Measurements from ENCODE around the gene TNIK.
"Not testable (repeated sequence)": the region's sequence is repeated elsewhere in the genome, so short reads cannot be mapped to it uniquely, and the experiment has no call there.

Gene TNIK

GRCh38 chr3:171133796-171134569 lies 326.2 kb downstream of the TNIK start:
- Mint-ChIP-seq H3K27ac (no peak overlapping the region), H3K36me3 (ENCODE audit: low read depth) (peaks cover 45% of the 10 kb centered on the region), H3K9me3 (no peaks in the 10 kb centered on the region), H3K27me3 (ENCODE audit: low read depth) (no peaks in the 10 kb centered on the region), H3K4me1 (ENCODE audit: low read depth) (peaks cover 6% of the 10 kb centered on the region), H3K4me3 (no peak overlapping the region)
- DNase-seq (ENCODE audit: low spot score): no peak

- DNase-seq (ENCODE audit: low spot score): no peak
- Mint-ChIP-seq H3K4me3 (no peak overlapping the region), H3K27me3 (ENCODE audit: low read depth) (no peaks in the 10 kb centered on the region), H3K27ac (no peak overlapping the region), H3K36me3 (ENCODE audit: low read depth) (peaks cover 48% of the 10 kb centered on the region), H3K9me3 (no peaks in the 10 kb centered on the region), H3K4me1 (ENCODE audit: low read depth) (peaks cover 6% of the 10 kb centered on the region)
Measured at GRCh38 chr3:171133337-171133736, 326.9 kb downstream of the TNIK start.

- H3K36me3 Mint-ChIP-seq (ENCODE audit: low read depth): peaks cover 49% of the 10 kb centered on the region
- H3K9me3 Mint-ChIP-seq: no peaks in the 10 kb centered on the region
- DNase-seq (ENCODE audit: low spot score): no peak
- no peaks in the 10 kb centered on the region for H3K27me3 Mint-ChIP-seq (ENCODE audit: low read depth)
- no peak overlapping the region for H3K27ac Mint-ChIP-seq
- H3K4me1 Mint-ChIP-seq (ENCODE audit: low read depth): peaks cover 6% of the 10 kb centered on the region
- H3K4me3 Mint-ChIP-seq: no peak overlapping the region
Measured at GRCh38 chr3:171132873-171133272, 327.3 kb downstream of the TNIK start.

GRCh38 chr3:171129827-171130226 lies 330.4 kb downstream of the TNIK start:
- H3K4me3 Mint-ChIP-seq: no peak overlapping the region
- H3K9me3 Mint-ChIP-seq: no peaks in the 10 kb centered on the region
- peaks cover 45% of the 10 kb centered on the region for H3K36me3 Mint-ChIP-seq (ENCODE audit: low read depth)
- peaks cover 6% of the 10 kb centered on the region for H3K4me1 Mint-ChIP-seq (ENCODE audit: low read depth)
- no peak for DNase-seq (ENCODE audit: low spot score)
- no peaks in the 10 kb centered on the region for H3K27me3 Mint-ChIP-seq (ENCODE audit: low read depth)
- no peak overlapping the region for H3K27ac Mint-ChIP-seq

GRCh38 chr3:171127611-171128010 lies 332.6 kb downstream of the TNIK start:
- H3K36me3 Mint-ChIP-seq (ENCODE audit: low read depth): peaks cover 56% of the 10 kb centered on the region
- no peaks in the 10 kb centered on the region for H3K9me3 Mint-ChIP-seq
- H3K27me3 Mint-ChIP-seq (ENCODE audit: low read depth): no peaks in the 10 kb centered on the region
- no peak for DNase-seq (ENCODE audit: low spot score)
- H3K4me3 Mint-ChIP-seq: no peak overlapping the region
- H3K4me1 Mint-ChIP-seq (ENCODE audit: low read depth): no peaks in the 10 kb centered on the region
- no peak overlapping the region for H3K27ac Mint-ChIP-seq

GRCh38 chr3:171126478-171127209 lies 333.6 kb downstream of the TNIK start:
- no peaks in the 10 kb centered on the region for H3K9me3 Mint-ChIP-seq
- H3K4me1 Mint-ChIP-seq (ENCODE audit: low read depth): no peaks in the 10 kb centered on the region
- no peak overlapping the region for H3K27ac Mint-ChIP-seq
- peaks cover 62% of the 10 kb centered on the region for H3K36me3 Mint-ChIP-seq (ENCODE audit: low read depth)
- H3K4me3 Mint-ChIP-seq: no peak overlapping the region
- H3K27me3 Mint-ChIP-seq (ENCODE audit: low read depth): no peaks in the 10 kb centered on the region
- no peak for DNase-seq (ENCODE audit: low spot score)

- DNase-seq (ENCODE audit: low spot score): no peak
- Mint-ChIP-seq H3K27me3 (ENCODE audit: low read depth) (no peaks in the 10 kb centered on the region), H3K27ac (no peak overlapping the region), H3K9me3 (peaks cover 4% of the 10 kb centered on the region), H3K4me3 (no peak overlapping the region), H3K36me3 (ENCODE audit: low read depth) (peaks cover 74% of the 10 kb centered on the region), H3K4me1 (ENCODE audit: low read depth) (no peaks in the 10 kb centered on the region)
Measured at GRCh38 chr3:171125010-171125409, 335.2 kb downstream of the TNIK start.

GRCh38 chr3:171123915-171124314 lies 336.3 kb downstream of the TNIK start:
- no peaks in the 10 kb centered on the region for H3K27me3 Mint-ChIP-seq (ENCODE audit: low read depth)
- H3K36me3 Mint-ChIP-seq (ENCODE audit: low read depth): peaks cover 74% of the 10 kb centered on the region
- H3K4me1 Mint-ChIP-seq (ENCODE audit: low read depth): no peaks in the 10 kb centered on the region
- no peak overlapping the region for H3K4me3 Mint-ChIP-seq
- H3K27ac Mint-ChIP-seq: no peak overlapping the region
- DNase-seq (ENCODE audit: low spot score): no peak
- H3K9me3 Mint-ChIP-seq: peaks cover 10% of the 10 kb centered on the region

GRCh38 chr3:171122861-171123260 lies 337.3 kb downstream of the TNIK start:
- DNase-seq (ENCODE audit: low spot score): no peak
- H3K9me3 Mint-ChIP-seq: peaks cover 10% of the 10 kb centered on the region
- no peaks in the 10 kb centered on the region for H3K27me3 Mint-ChIP-seq (ENCODE audit: low read depth)
- no peak overlapping the region for H3K27ac Mint-ChIP-seq
- peaks cover 71% of the 10 kb centered on the region for H3K36me3 Mint-ChIP-seq (ENCODE audit: low read depth)
- H3K4me1 Mint-ChIP-seq (ENCODE audit: low read depth): no peaks in the 10 kb centered on the region
- no peak overlapping the region for H3K4me3 Mint-ChIP-seq

- Mint-ChIP-seq H3K27ac (no peak overlapping the region), H3K4me1 (ENCODE audit: low read depth) (no peaks in the 10 kb centered on the region), H3K36me3 (ENCODE audit: low read depth) (peaks cover 73% of the 10 kb centered on the region)
Measured at GRCh38 chr3:171122240-171122639, 338.0 kb downstream of the TNIK start.

GRCh38 chr3:171121801-171122200 lies 338.4 kb downstream of the TNIK start:
- no peak for DNase-seq (ENCODE audit: low spot score)
- Mint-ChIP-seq H3K27ac (no peak overlapping the region), H3K4me1 (ENCODE audit: low read depth) (no peaks in the 10 kb centered on the region), H3K36me3 (ENCODE audit: low read depth) (peaks cover 75% of the 10 kb centered on the region), H3K4me3 (no peak overlapping the region), H3K9me3 (peaks cover 10% of the 10 kb centered on the region), H3K27me3 (ENCODE audit: low read depth) (no peaks in the 10 kb centered on the region)

More at GRCh38 chr3:171122240-171122639, 338.0 kb downstream of the TNIK start:
- Mint-ChIP-seq H3K4me3 (no peak overlapping the region), H3K27me3 (ENCODE audit: low read depth) (no peaks in the 10 kb centered on the region), H3K9me3 (peaks cover 10% of the 10 kb centered on the region)
- no peak for DNase-seq (ENCODE audit: low spot score)

GRCh38 chr3:171119402-171119801 lies 340.8 kb downstream of the TNIK start:
- not testable (repeated sequence) for H3K4me3 Mint-ChIP-seq; DNase-seq (ENCODE audit: low spot score); H3K27ac Mint-ChIP-seq; H3K27me3 Mint-ChIP-seq (ENCODE audit: low read depth); H3K4me1 Mint-ChIP-seq (ENCODE audit: low read depth)
- H3K36me3 Mint-ChIP-seq (ENCODE audit: low read depth): peaks cover 66% of the 10 kb centered on the region
- H3K9me3 Mint-ChIP-seq: peaks cover 10% of the 10 kb centered on the region

GRCh38 chr3:171118993-171119392 lies 341.2 kb downstream of the TNIK start:
- not testable (repeated sequence) for H3K27ac Mint-ChIP-seq

GRCh38 chr3:171116824-171117395 lies 343.3 kb downstream of the TNIK start:
- H3K4me1 Mint-ChIP-seq (ENCODE audit: low read depth): no peaks in the 10 kb centered on the region
- H3K9me3 Mint-ChIP-seq: peaks cover 10% of the 10 kb centered on the region
- H3K36me3 Mint-ChIP-seq (ENCODE audit: low read depth): peaks cover 51% of the 10 kb centered on the region
- H3K27me3 Mint-ChIP-seq (ENCODE audit: low read depth): no peaks in the 10 kb centered on the region
- H3K27ac Mint-ChIP-seq: no peak overlapping the region
- no peak for DNase-seq (ENCODE audit: low spot score)
- no peak overlapping the region for H3K4me3 Mint-ChIP-seq

More at GRCh38 chr3:171118993-171119392, 341.2 kb downstream of the TNIK start:
- not testable (repeated sequence) for DNase-seq (ENCODE audit: low spot score); H3K4me3 Mint-ChIP-seq; H3K27me3 Mint-ChIP-seq (ENCODE audit: low read depth); H3K4me1 Mint-ChIP-seq (ENCODE audit: low read depth)
- peaks cover 10% of the 10 kb centered on the region for H3K9me3 Mint-ChIP-seq
- peaks cover 67% of the 10 kb centered on the region for H3K36me3 Mint-ChIP-seq (ENCODE audit: low read depth)
